HG03575 (cell line): ENCODE measurements around the gene SIM1.

Experiments used
- ATAC-seq: cut with Tn5 transposase; IDR thresholded peaks from one replicate; pipeline ENCODE4 v1.9.1; 2021; ENCODE audit not compliant: unreplicated experiment, insufficient number of reproducible peaks, low FRiP score; ENCODE audit errors: extremely low read depth

Gene SIM1

GRCh38 chr6:100445512-100445911 lies 19.2 kb downstream of the SIM1 start:
- no peak for ATAC-seq

- ATAC-seq: no peak
These were observed 23.8 kb downstream of the SIM1 start for GRCh38 chr6:100440935-100441334.

- no peak for ATAC-seq
These were observed 29.4 kb downstream of the SIM1 start for GRCh38 chr6:100435299-100435698.

GRCh38 chr6:100433726-100434435 lies 30.8 kb downstream of the SIM1 start:
- ATAC-seq: no peak

GRCh38 chr6:100432136-100432535 lies 32.6 kb downstream of the SIM1 start:
- no peak for ATAC-seq

GRCh38 chr6:100430962-100431361 lies 33.8 kb downstream of the SIM1 start:
- no peak for ATAC-seq

GRCh38 chr6:100427452-100427851 lies 37.3 kb downstream of the SIM1 start:
- ATAC-seq: no peak

GRCh38 chr6:100426744-100427338 lies 37.9 kb downstream of the SIM1 start:
- no peak for ATAC-seq

- no peak for ATAC-seq
These were observed 38.5 kb downstream of the SIM1 start for GRCh38 chr6:100426241-100426640.

- ATAC-seq: no peak
These were observed 44.0 kb downstream of the SIM1 start for GRCh38 chr6:100420711-100421110.

GRCh38 chr6:100417036-100417435 lies 47.7 kb downstream of the SIM1 start:
- ATAC-seq: no peak

GRCh38 chr6:100415768-100416167 lies 49.0 kb downstream of the SIM1 start:
- ATAC-seq: no peak

GRCh38 chr6:100412872-100413271 lies 51.8 kb downstream of the SIM1 start:
- no peak for ATAC-seq

GRCh38 chr6:100404051-100404450 lies 60.7 kb downstream of the SIM1 start:
- no peak for ATAC-seq

GRCh38 chr6:100393493-100393892 lies 71.2 kb downstream of the SIM1 start:
- no peak for ATAC-seq

GRCh38 chr6:100392423-100392822 lies 72.3 kb downstream of the SIM1 start:
- no peak for ATAC-seq

GRCh38 chr6:100388868-100389519 lies 75.7 kb downstream of the SIM1 start:
- no peak for ATAC-seq

GRCh38 chr6:100382767-100383195 lies 81.9 kb downstream of the SIM1 start:
- no peak for ATAC-seq

GRCh38 chr6:100382031-100382430 lies 82.7 kb downstream of the SIM1 start:
- no peak for ATAC-seq

GRCh38 chr6:100381111-100381510 lies 83.6 kb downstream of the SIM1 start:
- ATAC-seq: no peak
